GM10266 (cell line): ENCODE data around the gene STK39.
"Not testable (repeated sequence)": the region's sequence is repeated elsewhere in the genome, so short reads cannot be mapped to it uniquely, and the experiment has no call there.

Experiments used
- DNase-seq: peaks from one replicate; pipeline ENCODE4 v3.0.0; 2012; ENCODE audit errors: extremely low spot score
- CTCF ChIP-seq: IDR thresholded peaks from 2 replicates; pipeline ENCODE4 v1.5.1; 2012; ENCODE audit warnings: mild to moderate bottlenecking, low read depth; ENCODE audit not compliant: control insufficient read depth, insufficient read depth; ENCODE audit errors: missing control alignments

Gene STK39

DNA sequence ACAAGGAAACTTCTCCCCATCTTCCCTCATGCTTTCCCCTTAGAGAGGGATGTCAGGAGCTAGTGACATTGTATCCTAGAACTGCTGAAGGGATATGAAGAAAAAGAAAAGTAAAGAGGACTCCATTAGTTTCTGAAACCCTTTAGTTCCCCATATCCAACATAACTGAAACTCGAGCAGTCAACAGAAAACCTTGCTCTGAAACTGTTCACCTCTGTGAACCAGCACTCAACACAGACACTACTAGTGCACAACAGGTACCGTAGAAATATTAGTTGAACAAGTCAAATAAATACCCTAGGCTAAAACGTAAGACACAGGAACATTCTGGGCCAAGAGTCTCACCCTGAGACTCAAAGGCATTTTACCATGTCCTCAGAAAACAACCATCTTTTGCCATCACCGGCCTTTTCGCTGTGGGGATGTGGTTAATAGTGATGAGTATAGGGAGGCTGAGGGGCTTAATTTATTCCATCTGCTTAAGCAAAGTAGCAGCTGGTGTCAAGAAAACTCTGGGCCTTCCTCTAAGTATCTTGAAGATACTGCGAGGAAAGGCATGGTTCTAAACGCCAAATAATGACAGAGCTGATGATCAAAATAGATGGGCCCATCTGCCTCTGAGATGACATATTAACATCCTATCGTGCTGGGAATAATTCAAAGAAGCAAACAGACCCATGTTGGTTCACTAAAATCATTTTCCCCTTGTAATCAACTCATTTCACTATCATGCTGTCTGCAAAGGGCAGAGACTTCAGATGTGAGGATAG is 156.8 kb downstream of the STK39 start:
- no peak for DNase-seq
- TF ChIP-seq CTCF, result no peak

GRCh38 chr2:168089200-168089599 is 158.2 kb downstream of the STK39 start:
- no peak for TF ChIP-seq CTCF
- DNase-seq, result no peak

GRCh38 chr2:168087401-168087800 is 160.0 kb downstream of the STK39 start:
- no peak for TF ChIP-seq CTCF
- no peak for DNase-seq

- DNase-seq, result no peak
- TF ChIP-seq CTCF, result no peak
These were observed 160.5 kb downstream of the STK39 start for GRCh38 chr2:168086851-168087250.

- no peak for DNase-seq
- TF ChIP-seq CTCF, result no peak
These were observed 161.5 kb downstream of the STK39 start for GRCh38 chr2:168085801-168086361.

DNA sequence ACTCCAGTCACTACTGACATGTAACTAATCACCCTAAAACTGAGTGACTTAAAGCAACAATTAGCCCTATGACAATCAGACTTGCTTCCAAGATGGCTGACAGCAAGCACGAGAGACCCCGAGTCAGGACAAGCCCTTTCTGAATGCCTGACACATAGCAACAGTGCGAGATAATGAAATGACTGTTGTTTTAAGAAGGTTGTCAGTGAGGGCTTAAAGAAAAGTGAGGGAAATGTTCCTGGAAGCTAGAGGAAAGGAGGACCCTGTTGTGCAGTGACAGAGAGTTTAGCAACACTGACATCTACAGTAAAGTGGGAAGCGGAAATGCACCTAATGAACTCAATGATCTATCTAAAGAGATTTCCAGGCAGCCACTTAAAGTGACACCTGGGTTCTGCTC is 163.1 kb downstream of the STK39 start:
- no peak for DNase-seq
- TF ChIP-seq CTCF, result no peak

DNA sequence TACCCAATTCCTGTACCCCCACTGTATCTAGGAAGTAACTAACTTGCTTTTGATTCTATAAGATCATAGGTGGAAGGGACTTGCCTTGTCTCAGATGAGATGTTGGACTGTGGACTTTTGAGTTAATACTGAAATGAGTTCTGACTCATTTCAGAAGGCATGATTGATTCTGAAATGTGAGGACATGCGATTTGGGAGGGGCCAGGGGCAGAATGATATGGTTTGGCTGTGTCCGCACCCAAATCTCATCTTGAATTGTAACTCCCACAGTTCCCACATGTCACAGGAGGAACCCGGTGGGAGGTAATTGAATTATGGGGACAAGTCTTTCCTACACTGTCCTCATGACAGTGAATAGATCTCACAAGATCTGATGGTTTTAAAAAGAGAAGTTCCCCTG is 165.9 kb downstream of the STK39 start:
- not testable (repeated sequence) for DNase-seq
